Activated B cell treated with CpG ODN at 0.5 μM for 24 hours (primary cell): ENCODE results near the gene NDC1. TPM values are rescaled to one million over a fixed set of nuclear protein-coding genes. Genes with fewer than 3 reads are reported as not detected.
A peak's percentile ranks its signal among the peaks of the same experiment; 100 is the strongest.

Experiments
- ATAC-seq: fragments of 200-7000 bp; cut with Tn5 transposase; one replicate; pipeline ENCODE4 v1.10.0; 2021; ENCODE audit warnings: low read depth, mild to moderate bottlenecking, moderate library complexity
- CTCF ChIA-PET: fragments of 350-600 bp; sonication (Branson Sonifier 250); formaldehyde crosslinking; loops from one replicate; lab custom pipeline; 2021; ENCODE audit warnings: antibody characterized with exemption; lab: Charles Lee
- POLR2A ChIA-PET: fragments of 350-600 bp; sonication (Branson Sonifier 250); formaldehyde crosslinking; loops from one replicate; lab custom pipeline; 2021; ENCODE audit warnings: antibody characterized with exemption; lab: Charles Lee
- DNase-seq: peaks from one replicate; pipeline ENCODE4 v3.0.0; 2022
- H3K27ac Mint-ChIP-seq: one replicate; pipeline ENCODE4 v1.8.0; 2020; ENCODE audit warnings: mixed read lengths
- H3K27me3 Mint-ChIP-seq: one replicate; pipeline ENCODE4 v1.8.0; 2021; ENCODE audit warnings: mixed read lengths
- H3K36me3 Mint-ChIP-seq: one replicate; pipeline ENCODE4 v1.8.0; 2021; ENCODE audit warnings: low read depth, mixed read lengths
- H3K4me1 Mint-ChIP-seq: one replicate; pipeline ENCODE4 v1.8.0; 2021; ENCODE audit warnings: mixed read lengths
- H3K4me3 Mint-ChIP-seq: one replicate; pipeline ENCODE4 v1.8.0; 2020; ENCODE audit warnings: mild to moderate bottlenecking, mixed read lengths
- H3K9me3 Mint-ChIP-seq: one replicate; pipeline ENCODE4 v1.8.0; 2020; ENCODE audit warnings: mixed read lengths
- CTCF ChIP-seq: fragments of 200-600 bp; IDR thresholded peaks from one replicate; pipeline ENCODE4 v1.8.0; 2022; ENCODE audit warnings: antibody characterized with exemption, mild to moderate bottlenecking
- intact Hi-C: fragments of 100-400 bp; cut with micrococcal nuclease; formaldehyde crosslinking; loops from one replicate; pipeline ENCODE4 v1.15.1; 2024
- total RNA-seq: library from RNA; stranded (reverse); gene quantifications from 2 replicates; pipeline ENCODE4 v1.2.3, GENCODE V29; 2022

The NDC1 gene
- total RNA-seq, 1 donor from 2014 or later = 10.6 TPM

- H3K9me3 Mint-ChIP-seq = no peaks in the 10 kb centered on the region
- ChIA-PET POLR2A (no interaction called here), CTCF (interaction anchor here (3.1 kb wide), 1 partner anchor 11 kb away, joined by 13 read pairs; no protein-coding TSS in a partner anchor)
- ATAC-seq (no peak), DNase-seq (no peak)
- no peaks in the 10 kb centered on the region for H3K27me3 Mint-ChIP-seq
- TF ChIP-seq CTCF = no peak
- H3K4me1 Mint-ChIP-seq = peaks cover 9% of the 10 kb centered on the region
- H3K27ac Mint-ChIP-seq = no peak overlapping the region
- intact Hi-C loops = no loop called here
- no peak overlapping the region for H3K4me3 Mint-ChIP-seq
- peaks cover 65% of the 10 kb centered on the region for H3K36me3 Mint-ChIP-seq
Measured at GRCh38 chr1:53871221-53871620, 33.1 kb upstream of the NDC1 start.

GRCh38 chr1:53869454-53870117, 31.5 kb upstream of the NDC1 start:
- peaks cover 60% of the 10 kb centered on the region for H3K36me3 Mint-ChIP-seq
- H3K4me1 Mint-ChIP-seq = peaks cover 9% of the 10 kb centered on the region
- TF ChIP-seq CTCF = no peak
- H3K27ac Mint-ChIP-seq = peak overlapping the region; percentile 53
- H3K9me3 Mint-ChIP-seq = no peaks in the 10 kb centered on the region
- CTCF ChIA-PET = interaction anchor here (0.6 to 3.5 kb wide), 5 partner anchors 9 to 708 kb away, joined by 3 to 16 read pairs (median 7); no protein-coding TSS in a partner anchor
- peak; percentile 81 for ATAC-seq
- POLR2A ChIA-PET = interaction anchor here (1.1 to 3.1 kb wide), 2 partner anchors 20 to 76 kb away, joined by 3 to 12 read pairs; partner anchors contain the start of genes IFT25, LRRC42 and YIPF1
- intact Hi-C loops = no loop called here
- no peaks in the 10 kb centered on the region for H3K27me3 Mint-ChIP-seq
- no peak for DNase-seq
- H3K4me3 Mint-ChIP-seq = no peak overlapping the region

DNA sequence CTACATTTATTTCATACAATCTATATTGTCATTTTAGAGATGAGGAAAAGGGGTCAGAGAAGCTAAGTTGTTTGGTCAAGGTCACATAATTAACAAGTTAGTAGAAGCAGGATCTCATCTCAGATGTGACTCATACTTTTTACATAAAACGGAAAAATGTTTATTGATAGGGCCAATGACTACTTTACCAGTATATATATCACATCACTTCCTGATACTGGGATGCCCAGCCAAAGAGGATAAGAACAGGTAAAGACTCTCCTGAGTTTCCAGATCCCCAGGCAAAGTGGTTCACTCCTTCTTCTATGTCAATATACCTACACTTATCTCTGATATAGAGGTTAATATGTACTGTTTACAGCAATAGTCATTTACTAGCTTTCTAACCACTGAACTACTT, 30.5 kb upstream of the NDC1 start:
- no peak overlapping the region for H3K4me3 Mint-ChIP-seq

DNA sequence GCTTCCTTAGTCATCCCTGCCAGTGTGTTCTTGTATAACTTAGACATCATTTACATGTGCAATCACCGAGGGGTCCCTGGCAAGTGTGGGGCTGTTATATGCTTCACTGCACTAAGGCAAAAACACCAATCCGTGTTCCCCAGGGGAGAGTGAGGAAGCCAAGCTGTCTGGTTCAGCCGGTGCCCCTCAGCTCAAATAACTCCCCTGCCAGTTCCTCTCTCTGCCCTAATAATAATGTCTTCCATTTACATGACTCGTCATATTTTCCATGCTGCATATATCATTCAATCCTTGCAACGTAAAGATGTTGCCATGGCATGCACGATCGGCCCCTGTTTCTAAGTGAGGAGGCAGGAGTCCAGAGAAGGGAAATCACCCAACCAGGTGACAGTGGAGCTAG, 24.4 kb upstream of the NDC1 start:
- intact Hi-C loops = no loop called here
- Mint-ChIP-seq H3K9me3 (no peaks in the 10 kb centered on the region), H3K36me3 (peaks cover 43% of the 10 kb centered on the region), H3K4me3 (no peak overlapping the region), H3K4me1 (peaks cover 25% of the 10 kb centered on the region), H3K27ac (no peak overlapping the region), H3K27me3 (no peaks in the 10 kb centered on the region)
- POLR2A ChIA-PET = interaction anchor here (3.4 kb wide), 1 partner anchor 83 kb away, joined by 13 read pairs; the partner anchor contains the start of genes IFT25 and LRRC42
- TF ChIP-seq CTCF = no peak
- CTCF ChIA-PET = interaction anchor here (0.7 to 7.6 kb wide), 7 partner anchors 17 to 627 kb away, joined by 3 to 157 read pairs (median 7); partner anchors contain the start of genes IFT25 and LRRC42
- peak; percentile 82 for ATAC-seq
- DNase-seq = no peak

More for the DNA sequence above, 30.5 kb upstream of the NDC1 start:
- intact Hi-C loops = no loop called here
- Mint-ChIP-seq H3K4me1 (peaks cover 9% of the 10 kb centered on the region), H3K27ac (no peak overlapping the region), H3K27me3 (no peaks in the 10 kb centered on the region), H3K36me3 (peaks cover 60% of the 10 kb centered on the region), H3K9me3 (no peaks in the 10 kb centered on the region)
- ATAC-seq (no peak), DNase-seq (no peak)
- ChIA-PET POLR2A (interaction anchor here (0.7 to 3.1 kb wide), 3 partner anchors 8 to 77 kb away, joined by 3 to 12 read pairs (median 3); partner anchors contain the start of genes IFT25, LRRC42 and YIPF1), CTCF (interaction anchor here (1.8 to 3.5 kb wide), 3 partner anchors 8 to 90 kb away, joined by 7 to 16 read pairs (median 10); no protein-coding TSS in a partner anchor)
- no peak for TF ChIP-seq CTCF

- Mint-ChIP-seq H3K4me3 (no peak overlapping the region), H3K27ac (no peak overlapping the region), H3K9me3 (no peaks in the 10 kb centered on the region), H3K4me1 (peaks cover 25% of the 10 kb centered on the region), H3K36me3 (peaks cover 44% of the 10 kb centered on the region), H3K27me3 (no peaks in the 10 kb centered on the region)
- ATAC-seq = peak; percentile 68
- ChIA-PET POLR2A (interaction anchor here (1.4 to 3.4 kb wide), 2 partner anchors 8 to 85 kb away, joined by 3 to 13 read pairs; partner anchors contain the start of genes IFT25 and LRRC42), CTCF (interaction anchor here (0.6 to 7.6 kb wide), 25 partner anchors 8 to 952 kb away, joined by 3 to 157 read pairs (median 5); partner anchors contain the start of genes IFT25 and LRRC42)
- peak; percentile 42 for TF ChIP-seq CTCF
- no peak for DNase-seq
- intact Hi-C loops = loop anchor here (1.0 to 2.0 kb wide), 6 partner anchors 18 to 949 kb away; no protein-coding TSS in a partner anchor
Measured at GRCh38 chr1:53860967-53861411, 22.9 kb upstream of the NDC1 start.
